Astrocyte (in vitro differentiated cells and primary cell): ENCODE data around the gene ATG9B. TPM values are rescaled to one million over a fixed set of nuclear protein-coding genes. Genes with fewer than 3 reads are reported as not detected.
A peak's percentile ranks its signal among the peaks of the same experiment; 100 is the strongest.

ENCODE experiments used
- DNase-seq: peaks from one replicate; pipeline ENCODE4 v3.0.0-alpha.2; 2010; ENCODE audit warnings: low read depth
- FAIRE-seq: peaks from 2 replicates; lab custom pipeline; 2011; peaks lifted over from hg19 to GRCh38; lab: Jason Lieb, UNC
- H2AFZ ChIP-seq: 2 replicates; pipeline ENCODE4 v1.6.0; 2012; ENCODE audit warnings: low read depth, low read length, inconsistent platforms
- H3K27ac ChIP-seq: 2 replicates; pipeline ENCODE4 v1.5.1; 2011; ENCODE audit warnings: low read depth, low read length, inconsistent platforms
- H3K27me3 ChIP-seq: 2 replicates; pipeline ENCODE4 v1.6.0; 2011; ENCODE audit warnings: low read length, inconsistent platforms; ENCODE audit not compliant: insufficient read depth
- H3K36me3 ChIP-seq: 2 replicates; pipeline ENCODE4 v1.5.1; 2011; ENCODE audit warnings: low read length, inconsistent platforms; ENCODE audit not compliant: insufficient read depth
- H3K4me1 ChIP-seq: 2 replicates; pipeline ENCODE4 v1.5.1; 2011; ENCODE audit warnings: low read length, inconsistent platforms; ENCODE audit not compliant: insufficient read depth
- H3K4me2 ChIP-seq: 2 replicates; pipeline ENCODE4 v1.6.0; 2012; ENCODE audit warnings: low read length, inconsistent platforms
- H3K4me3 ChIP-seq: 2 replicates; pipeline ENCODE4 v1.5.1; 2011; ENCODE audit warnings: low read depth, mild to moderate bottlenecking, low read length, inconsistent platforms; ENCODE audit not compliant: insufficient read depth
- H3K79me2 ChIP-seq: 2 replicates; pipeline ENCODE4 v1.6.0; 2012; ENCODE audit warnings: mild to moderate bottlenecking, low read length, inconsistent platforms; ENCODE audit not compliant: insufficient read depth
- H3K9ac ChIP-seq: 2 replicates; pipeline ENCODE4 v1.6.0; 2012; ENCODE audit warnings: mild to moderate bottlenecking, low read length, inconsistent platforms
- H3K9me3 ChIP-seq: 2 replicates; pipeline ENCODE4 v1.5.1; 2012; ENCODE audit warnings: low read depth, mild to moderate bottlenecking, low read length, inconsistent platforms; ENCODE audit not compliant: insufficient read depth
- H4K20me1 ChIP-seq: 2 replicates; pipeline ENCODE4 v1.6.0; 2012; ENCODE audit warnings: low read length, inconsistent platforms; ENCODE audit not compliant: insufficient read depth
- H3K27ac Mint-ChIP-seq: one replicate; pipeline ENCODE4 v1.8.0; 2021; ENCODE audit warnings: mild to moderate bottlenecking, mixed read lengths; ENCODE audit not compliant: unreplicated experiment
- H3K27me3 Mint-ChIP-seq: one replicate; pipeline ENCODE4 v1.8.0; 2021; ENCODE audit warnings: low read depth, mixed read lengths; ENCODE audit not compliant: unreplicated experiment
- H3K36me3 Mint-ChIP-seq: one replicate; pipeline ENCODE4 v1.8.0; 2021; ENCODE audit warnings: low read depth, mixed read lengths; ENCODE audit not compliant: unreplicated experiment
- H3K4me1 Mint-ChIP-seq: one replicate; pipeline ENCODE4 v1.8.0; 2021; ENCODE audit warnings: low read depth, mixed read lengths; ENCODE audit not compliant: unreplicated experiment
- H3K4me3 Mint-ChIP-seq: one replicate; pipeline ENCODE4 v1.8.0; 2021; ENCODE audit warnings: mild to moderate bottlenecking, moderate library complexity, mixed read lengths; ENCODE audit not compliant: unreplicated experiment
- H3K9me3 Mint-ChIP-seq: one replicate; pipeline ENCODE4 v1.8.0; 2021; ENCODE audit warnings: mild to moderate bottlenecking, mixed read lengths; ENCODE audit not compliant: unreplicated experiment
- EZH2 ChIP-seq: IDR thresholded peaks from 2 replicates; pipeline ENCODE4 v1.6.1; 2012; ENCODE audit warnings: mild to moderate bottlenecking, low read length, inconsistent platforms; ENCODE audit not compliant: insufficient read depth
- total RNA-seq: library from RNA; stranded (reverse); gene quantifications from 2 replicates; pipeline ENCODE4 v1.2.1, GENCODE V29; 2021
- TF ChIP-seq, protein P1 (sequence below): IDR thresholded peaks from 2 replicates; pipeline ENCODE4 v1.5.1; 2011; ENCODE audit warnings: low read depth, mild to moderate bottlenecking, inconsistent platforms, low read length, moderate library complexity; ENCODE audit not compliant: insufficient read depth

ATG9B gene
- total RNA-seq, 1 donor from 2014 or later, result 2.2 TPM

DNA sequence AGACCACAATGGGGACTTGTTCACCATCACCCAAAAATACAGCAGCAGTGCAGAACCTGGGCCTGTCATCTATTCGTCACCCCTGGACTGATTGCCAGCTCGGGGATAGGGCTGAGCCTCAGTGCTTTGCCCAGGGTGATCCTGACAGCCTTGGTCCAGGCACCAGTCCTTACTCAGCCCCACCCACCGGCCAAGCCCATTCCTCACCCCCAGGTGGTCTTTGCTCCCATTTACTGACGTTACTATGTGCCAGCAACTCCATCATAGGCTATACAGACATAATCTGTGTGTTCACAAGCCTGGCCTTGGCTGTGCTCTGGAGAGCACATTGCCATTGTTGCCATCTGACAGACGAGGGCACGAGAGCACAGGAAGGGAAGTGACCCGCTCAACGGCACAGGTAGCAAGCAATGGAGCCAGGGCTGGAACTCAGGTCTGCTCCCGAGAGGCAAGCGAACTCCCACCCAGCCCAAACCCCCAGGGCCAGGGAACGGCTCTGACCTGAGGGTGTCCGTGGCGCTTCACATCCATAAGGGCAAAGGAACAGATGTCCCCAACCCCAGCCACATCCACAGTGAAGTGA, 6.8 kb downstream of the ATG9B start:
- H3K27ac ChIP-seq, result no peak overlapping the region
- H3K27ac Mint-ChIP-seq, result no peak overlapping the region
- peak overlapping the region; percentile 63 for H2AFZ ChIP-seq

DNA sequence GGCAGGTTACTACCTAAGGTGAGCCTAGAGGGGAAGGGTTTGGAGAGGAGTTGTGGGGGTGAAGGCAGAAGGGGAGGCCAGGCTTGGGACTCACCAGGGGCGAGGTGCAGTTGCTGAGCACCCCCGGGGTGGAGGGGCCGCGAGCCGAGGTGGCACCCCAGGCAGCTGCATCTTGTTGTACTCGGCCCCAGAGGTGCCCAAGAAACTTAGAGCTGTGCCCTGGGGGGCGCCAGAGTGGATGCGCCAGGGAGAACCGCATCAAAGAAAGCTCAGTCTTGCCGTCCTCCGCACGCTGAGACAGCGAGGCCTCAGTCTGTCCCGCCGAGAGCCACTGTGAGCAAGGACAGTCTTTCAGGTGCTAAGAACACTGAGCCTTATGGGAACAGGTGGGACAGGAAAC, 7.4 kb downstream of the ATG9B start:
- Mint-ChIP-seq H3K36me3 (peaks cover 12% of the 10 kb centered on the region), H3K4me1 (peaks cover 7% of the 10 kb centered on the region), H3K27me3 (peaks cover 57% of the 10 kb centered on the region), H3K27ac (no peak overlapping the region), H3K4me3 (no peak overlapping the region), H3K9me3 (peaks cover 2% of the 10 kb centered on the region)
- DNase-seq (no peak), FAIRE-seq (no peak)
- peaks cover 20% of the 10 kb centered on the region for H3K4me1 ChIP-seq
- H3K4me2 ChIP-seq, result no peak overlapping the region
- no peak overlapping the region for H3K9ac ChIP-seq
- H3K27ac ChIP-seq, result no peak overlapping the region
- H2AFZ ChIP-seq, result no peak overlapping the region
- no peak overlapping the region for H3K4me3 ChIP-seq
- no peaks in the 10 kb centered on the region for H4K20me1 ChIP-seq
- no peaks in the 10 kb centered on the region for H3K36me3 ChIP-seq
- H3K9me3 ChIP-seq, result no peaks in the 10 kb centered on the region
- no peak for TF ChIP-seq EZH2
- TF ChIP-seq, protein P1, sequence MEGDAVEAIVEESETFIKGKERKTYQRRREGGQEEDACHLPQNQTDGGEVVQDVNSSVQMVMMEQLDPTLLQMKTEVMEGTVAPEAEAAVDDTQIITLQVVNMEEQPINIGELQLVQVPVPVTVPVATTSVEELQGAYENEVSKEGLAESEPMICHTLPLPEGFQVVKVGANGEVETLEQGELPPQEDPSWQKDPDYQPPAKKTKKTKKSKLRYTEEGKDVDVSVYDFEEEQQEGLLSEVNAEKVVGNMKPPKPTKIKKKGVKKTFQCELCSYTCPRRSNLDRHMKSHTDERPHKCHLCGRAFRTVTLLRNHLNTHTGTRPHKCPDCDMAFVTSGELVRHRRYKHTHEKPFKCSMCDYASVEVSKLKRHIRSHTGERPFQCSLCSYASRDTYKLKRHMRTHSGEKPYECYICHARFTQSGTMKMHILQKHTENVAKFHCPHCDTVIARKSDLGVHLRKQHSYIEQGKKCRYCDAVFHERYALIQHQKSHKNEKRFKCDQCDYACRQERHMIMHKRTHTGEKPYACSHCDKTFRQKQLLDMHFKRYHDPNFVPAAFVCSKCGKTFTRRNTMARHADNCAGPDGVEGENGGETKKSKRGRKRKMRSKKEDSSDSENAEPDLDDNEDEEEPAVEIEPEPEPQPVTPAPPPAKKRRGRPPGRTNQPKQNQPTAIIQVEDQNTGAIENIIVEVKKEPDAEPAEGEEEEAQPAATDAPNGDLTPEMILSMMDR, result no peak
- peaks cover 33% of the 10 kb centered on the region for H3K27me3 ChIP-seq
- H3K79me2 ChIP-seq, result no peaks in the 10 kb centered on the region

More for the DNA sequence above, 6.8 kb downstream of the ATG9B start:
- DNase-seq (no peak), FAIRE-seq (no peak)
- Histone ChIP-seq H4K20me1 (no peaks in the 10 kb centered on the region), H3K27me3 (peaks cover 32% of the 10 kb centered on the region), H3K79me2 (no peaks in the 10 kb centered on the region), H3K9ac (no peak overlapping the region), H3K36me3 (no peaks in the 10 kb centered on the region), H3K4me1 (peaks cover 20% of the 10 kb centered on the region), H3K4me2 (peak overlapping the region; percentile 76), H3K4me3 (no peak overlapping the region), H3K9me3 (no peaks in the 10 kb centered on the region)
- TF ChIP-seq EZH2, result no peak
- TF ChIP-seq, protein P1, result no peak
- Mint-ChIP-seq H3K36me3 (peaks cover 11% of the 10 kb centered on the region), H3K27me3 (peaks cover 51% of the 10 kb centered on the region), H3K9me3 (peaks cover 2% of the 10 kb centered on the region), H3K4me3 (peak overlapping the region; percentile 4), H3K4me1 (peaks cover 6% of the 10 kb centered on the region)

DNA sequence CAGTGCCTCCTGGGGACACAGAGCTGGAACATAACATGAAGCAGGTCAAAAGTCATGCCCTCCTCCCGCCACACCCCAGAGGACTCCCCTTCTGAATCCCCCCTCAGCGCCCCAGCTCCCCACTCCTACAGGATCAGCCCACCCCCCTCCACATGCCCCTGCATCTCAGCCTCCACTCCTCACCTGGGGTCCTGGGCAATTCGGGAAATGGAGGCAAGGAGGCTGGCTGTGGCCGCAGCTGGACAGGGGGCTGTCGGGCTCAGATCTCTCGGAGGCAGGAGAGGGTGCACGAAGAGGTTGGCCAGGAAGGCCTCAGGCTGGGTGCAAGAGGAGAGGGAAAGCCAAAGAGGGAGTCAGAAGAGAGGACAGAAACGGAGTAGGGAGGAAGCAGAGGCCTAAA, 7.8 kb downstream of the ATG9B start:
- H3K9ac ChIP-seq, result no peak overlapping the region
- H3K36me3 Mint-ChIP-seq, result peaks cover 12% of the 10 kb centered on the region
- no peak overlapping the region for H3K27ac ChIP-seq
- no peak overlapping the region for H2AFZ ChIP-seq
- no peaks in the 10 kb centered on the region for H3K9me3 ChIP-seq
- FAIRE-seq (no peak), DNase-seq (no peak)
- TF ChIP-seq, protein P1, result no peak
- no peak for TF ChIP-seq EZH2
- H4K20me1 ChIP-seq, result no peaks in the 10 kb centered on the region
- peaks cover 60% of the 10 kb centered on the region for H3K27me3 Mint-ChIP-seq
- peaks cover 2% of the 10 kb centered on the region for H3K9me3 Mint-ChIP-seq
- H3K27me3 ChIP-seq, result peaks cover 33% of the 10 kb centered on the region
- H3K4me3 Mint-ChIP-seq, result no peak overlapping the region
- H3K79me2 ChIP-seq, result no peaks in the 10 kb centered on the region
- no peaks in the 10 kb centered on the region for H3K36me3 ChIP-seq
- peaks cover 9% of the 10 kb centered on the region for H3K4me1 Mint-ChIP-seq
- H3K27ac Mint-ChIP-seq, result no peak overlapping the region
- H3K4me1 ChIP-seq, result peaks cover 20% of the 10 kb centered on the region
- H3K4me3 ChIP-seq, result no peak overlapping the region
- H3K4me2 ChIP-seq, result no peak overlapping the region
